ENCODE results near the gene PCP2.

PCP2 gene

DNA sequence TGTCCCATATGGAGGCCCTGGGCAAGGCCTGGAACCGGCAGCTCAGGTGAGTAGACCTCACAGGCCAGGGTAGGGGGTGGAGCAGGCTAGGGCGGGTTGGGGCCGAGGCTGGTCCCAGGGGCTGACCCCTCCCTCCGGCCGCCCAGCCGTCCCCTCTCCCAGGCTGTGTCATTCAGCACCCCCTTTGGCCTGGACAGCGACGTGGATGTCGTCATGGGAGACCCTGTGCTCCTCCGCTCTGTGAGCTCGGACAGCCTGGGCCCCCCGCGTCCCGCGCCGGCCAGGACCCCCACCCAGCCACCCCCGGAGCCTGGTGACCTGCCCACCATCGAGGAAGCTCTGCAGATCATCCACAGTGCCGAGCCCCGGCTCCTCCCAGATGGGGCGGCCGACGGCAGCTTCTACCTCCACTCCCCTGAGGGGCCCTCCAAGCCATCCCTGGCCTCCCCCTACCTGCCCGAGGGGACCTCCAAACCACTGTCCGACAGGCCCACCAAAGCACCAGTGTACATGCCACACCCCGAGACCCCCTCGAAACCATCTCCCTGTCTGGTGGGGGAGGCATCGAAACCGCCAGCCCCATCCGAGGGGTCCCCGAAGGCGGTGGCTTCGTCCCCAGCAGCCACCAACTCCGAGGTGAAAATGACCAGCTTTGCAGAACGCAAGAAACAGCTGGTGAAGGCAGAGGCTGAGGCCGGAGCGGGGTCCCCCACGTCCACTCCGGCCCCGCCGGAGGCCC lies 21.8 kb downstream of the PCP2 start:
- H3K9ac ChIP-seq (ENCODE audit: low read length) = no peak overlapping the region
- H3K4me1 ChIP-seq (ENCODE audit: control insufficient read depth, low read depth, low read length) = no peaks in the 10 kb centered on the region
- H3K4me3 ChIP-seq (ENCODE audit: low read length) = no peak overlapping the region
- H3K27ac ChIP-seq (ENCODE audit: low read length) = no peak overlapping the region
- H3K9me3 ChIP-seq (ENCODE audit: control insufficient read depth, low read depth, low read length) = no peaks in the 10 kb centered on the region
- peaks cover 5% of the 10 kb centered on the region for H3K36me3 ChIP-seq (ENCODE audit: control insufficient read depth, low read depth, low read length)
- H3K27me3 ChIP-seq (ENCODE audit: control insufficient read depth, insufficient read depth, low read length) = no peaks in the 10 kb centered on the region

DNA sequence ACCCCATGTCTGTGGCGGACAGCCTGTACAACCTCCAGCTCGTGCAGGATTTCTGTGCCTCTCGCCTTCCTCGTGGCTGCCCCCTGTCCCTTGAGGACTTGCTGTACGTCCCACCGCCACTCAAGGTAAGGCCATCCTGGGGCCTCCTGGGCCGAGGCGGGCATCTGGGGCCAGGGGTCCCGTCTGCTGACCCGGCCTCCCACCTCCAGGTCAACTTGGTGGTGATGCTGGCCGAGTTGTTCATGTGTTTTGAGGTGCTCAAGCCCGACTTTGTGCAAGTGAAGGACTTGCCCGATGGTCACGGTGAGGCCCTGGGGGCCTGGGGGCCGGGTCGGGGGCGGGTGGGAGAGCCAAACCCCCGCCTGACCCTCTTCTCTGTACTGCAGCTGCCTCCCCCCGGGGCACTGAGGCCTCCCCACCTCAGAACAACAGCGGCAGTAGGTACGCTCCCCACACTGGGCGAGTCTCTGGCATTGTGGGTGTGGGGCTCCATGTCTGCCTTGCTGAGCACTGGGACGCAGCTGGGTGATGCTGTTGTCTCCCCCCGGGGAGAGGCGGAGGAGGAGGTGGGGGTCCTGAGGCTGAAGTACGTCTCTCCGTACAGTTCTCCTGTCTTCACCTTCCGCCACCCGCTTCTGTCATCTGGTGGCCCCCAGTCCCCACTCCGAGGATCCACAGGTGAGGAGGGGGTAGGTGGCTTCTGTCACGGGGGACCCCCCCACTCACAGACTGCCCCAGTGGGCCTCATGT lies 22.9 kb downstream of the PCP2 start:
- Histone ChIP-seq H3K9ac (ENCODE audit: low read length) (no peak overlapping the region), H3K36me3 (ENCODE audit: control insufficient read depth, low read depth, low read length) (peaks cover 5% of the 10 kb centered on the region), H3K4me1 (ENCODE audit: control insufficient read depth, low read depth, low read length) (no peaks in the 10 kb centered on the region), H3K27me3 (ENCODE audit: control insufficient read depth, insufficient read depth, low read length) (no peaks in the 10 kb centered on the region), H3K27ac (ENCODE audit: low read length) (no peak overlapping the region), H3K9me3 (ENCODE audit: control insufficient read depth, low read depth, low read length) (no peaks in the 10 kb centered on the region), H3K4me3 (ENCODE audit: low read length) (no peak overlapping the region)

DNA sequence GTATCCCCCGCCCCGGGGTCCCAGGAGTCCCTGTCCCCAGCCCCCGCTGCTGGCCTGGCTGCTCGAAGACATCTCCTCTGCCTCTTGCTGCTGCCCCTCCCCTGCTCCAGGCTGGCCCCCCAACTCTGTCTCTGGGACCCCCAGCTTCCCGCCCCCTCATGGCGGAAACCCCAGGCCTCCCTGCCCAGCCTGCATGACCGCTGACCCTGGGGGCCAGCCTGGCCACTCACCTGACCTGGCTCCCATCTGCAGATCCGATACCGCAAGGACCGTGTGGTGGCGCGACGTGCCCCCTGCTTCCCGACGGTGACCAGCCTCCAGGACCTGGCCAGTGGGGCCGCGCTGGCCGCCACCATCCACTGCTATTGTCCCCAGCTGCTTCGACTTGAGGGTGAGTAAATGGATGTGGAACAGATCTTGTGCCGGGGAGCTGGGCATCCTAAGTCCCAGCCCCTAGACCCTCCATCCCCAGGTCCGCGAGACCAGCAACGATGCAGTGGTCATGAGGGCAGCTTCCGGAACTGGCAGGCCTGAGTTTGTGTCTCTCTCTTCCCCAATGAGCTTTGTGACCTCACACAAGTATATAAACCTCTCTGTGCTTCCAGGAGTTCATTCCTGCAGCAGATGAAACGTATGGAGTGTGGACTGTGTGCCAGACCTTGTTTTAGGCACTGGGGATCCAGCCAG lies 25.5 kb downstream of the PCP2 start:
- H3K27me3 ChIP-seq (ENCODE audit: control insufficient read depth, insufficient read depth, low read length) = no peaks in the 10 kb centered on the region
- no peak overlapping the region for H3K4me3 ChIP-seq (ENCODE audit: low read length)
- H3K36me3 ChIP-seq (ENCODE audit: control insufficient read depth, low read depth, low read length) = peaks cover 5% of the 10 kb centered on the region
- H3K9ac ChIP-seq (ENCODE audit: low read length) = no peak overlapping the region
- H3K9me3 ChIP-seq (ENCODE audit: control insufficient read depth, low read depth, low read length) = no peaks in the 10 kb centered on the region
- H3K4me1 ChIP-seq (ENCODE audit: control insufficient read depth, low read depth, low read length) = no peaks in the 10 kb centered on the region
- no peak overlapping the region for H3K27ac ChIP-seq (ENCODE audit: low read length)

- Histone ChIP-seq H3K4me1 (ENCODE audit: control insufficient read depth, low read depth, low read length) (no peaks in the 10 kb centered on the region), H3K9ac (ENCODE audit: low read length) (no peak overlapping the region)
Measured at GRCh38 chr19:7607212-7607873, 26.2 kb downstream of the PCP2 start.

DNA sequence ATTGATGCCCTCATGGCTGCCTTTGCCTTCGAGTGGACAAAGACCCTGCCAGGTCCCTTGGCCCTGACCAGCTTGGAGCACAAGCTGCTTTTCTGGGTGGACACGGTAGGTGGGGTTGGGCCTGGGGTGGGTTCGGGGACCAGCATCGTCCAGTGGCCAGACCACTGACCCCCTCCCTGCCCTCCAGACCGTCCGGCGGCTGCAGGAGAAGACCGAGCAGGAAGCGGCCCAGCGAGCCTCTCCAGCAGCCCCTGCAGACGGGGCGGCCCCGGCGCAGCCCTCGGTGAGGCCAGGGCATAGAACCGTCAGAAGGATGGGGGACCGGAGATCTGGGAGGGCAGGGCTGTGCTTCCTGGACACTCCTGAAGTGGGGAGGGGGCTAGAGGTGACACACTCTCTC lies 27.2 kb downstream of the PCP2 start:
- no peaks in the 10 kb centered on the region for H3K9me3 ChIP-seq (ENCODE audit: control insufficient read depth, low read depth, low read length)
- no peaks in the 10 kb centered on the region for H3K4me1 ChIP-seq (ENCODE audit: control insufficient read depth, low read depth, low read length)
- H3K27me3 ChIP-seq (ENCODE audit: control insufficient read depth, insufficient read depth, low read length) = no peaks in the 10 kb centered on the region
- no peak overlapping the region for H3K9ac ChIP-seq (ENCODE audit: low read length)
- H3K27ac ChIP-seq (ENCODE audit: low read length) = no peak overlapping the region
- no peak overlapping the region for H3K4me3 ChIP-seq (ENCODE audit: low read length)
- H3K36me3 ChIP-seq (ENCODE audit: control insufficient read depth, low read depth, low read length) = peaks cover 5% of the 10 kb centered on the region

More at GRCh38 chr19:7607212-7607873, 26.2 kb downstream of the PCP2 start:
- Histone ChIP-seq H3K9me3 (ENCODE audit: control insufficient read depth, low read depth, low read length) (no peaks in the 10 kb centered on the region), H3K4me3 (ENCODE audit: low read length) (no peak overlapping the region), H3K27me3 (ENCODE audit: control insufficient read depth, insufficient read depth, low read length) (no peaks in the 10 kb centered on the region), H3K27ac (ENCODE audit: low read length) (no peak overlapping the region), H3K36me3 (ENCODE audit: control insufficient read depth, low read depth, low read length) (peaks cover 5% of the 10 kb centered on the region)

DNA sequence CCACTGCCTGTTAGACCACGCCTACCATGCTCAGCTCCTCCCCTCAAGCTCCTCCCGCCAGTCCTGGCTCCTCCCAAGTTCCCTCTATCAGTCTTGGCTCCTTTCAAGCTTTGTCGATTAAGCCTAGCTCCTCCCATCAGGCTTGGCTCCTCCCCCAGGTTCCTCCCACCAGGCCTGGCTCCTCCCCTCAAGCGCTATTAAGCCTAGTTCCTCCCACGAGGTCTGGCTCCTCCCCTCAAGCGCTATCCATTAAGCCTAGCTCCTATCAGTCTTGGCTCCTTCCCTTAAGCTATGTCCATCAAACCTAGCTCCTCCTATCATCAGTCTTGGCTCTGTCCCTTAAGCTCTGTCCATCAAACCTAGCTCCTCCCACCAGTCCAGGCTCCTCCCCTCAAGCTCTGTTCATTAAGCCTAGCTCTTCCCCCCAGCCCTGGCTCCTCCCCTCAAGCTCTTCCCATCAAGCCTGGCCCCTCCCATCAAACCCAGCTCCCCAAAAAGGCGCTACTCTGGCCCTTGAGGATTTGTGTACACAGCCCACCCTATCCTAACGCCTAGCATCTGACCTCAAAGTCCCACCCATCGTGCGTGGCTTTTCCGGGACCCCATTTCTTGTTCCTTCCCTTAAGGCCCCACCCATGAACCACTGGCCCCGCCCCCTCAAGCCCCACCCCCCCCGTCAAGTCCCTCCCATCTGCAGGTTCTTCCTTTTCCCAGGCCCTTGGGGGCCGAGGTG lies 27.9 kb downstream of the PCP2 start:
- Histone ChIP-seq H3K4me1 (ENCODE audit: control insufficient read depth, low read depth, low read length) (no peaks in the 10 kb centered on the region), H3K36me3 (ENCODE audit: control insufficient read depth, low read depth, low read length) (peaks cover 5% of the 10 kb centered on the region), H3K27ac (ENCODE audit: low read length) (no peak overlapping the region), H3K9ac (ENCODE audit: low read length) (no peak overlapping the region), H3K9me3 (ENCODE audit: control insufficient read depth, low read depth, low read length) (no peaks in the 10 kb centered on the region), H3K27me3 (ENCODE audit: control insufficient read depth, insufficient read depth, low read length) (no peaks in the 10 kb centered on the region), H3K4me3 (ENCODE audit: low read length) (no peak overlapping the region)

GRCh38 chr19:7603919-7604318 lies 29.6 kb downstream of the PCP2 start:
- Histone ChIP-seq H3K36me3 (ENCODE audit: control insufficient read depth, low read depth, low read length) (peaks cover 5% of the 10 kb centered on the region), H3K4me3 (ENCODE audit: low read length) (no peak overlapping the region), H3K27me3 (ENCODE audit: control insufficient read depth, insufficient read depth, low read length) (no peaks in the 10 kb centered on the region)

GRCh38 chr19:7602935-7603497 lies 30.5 kb downstream of the PCP2 start:
- H3K27me3 ChIP-seq (ENCODE audit: control insufficient read depth, insufficient read depth, low read length) = no peaks in the 10 kb centered on the region
- no peaks in the 10 kb centered on the region for H3K4me1 ChIP-seq (ENCODE audit: control insufficient read depth, low read depth, low read length)
- H3K9me3 ChIP-seq (ENCODE audit: control insufficient read depth, low read depth, low read length) = no peaks in the 10 kb centered on the region
- H3K4me3 ChIP-seq (ENCODE audit: low read length) = no peak overlapping the region
- H3K27ac ChIP-seq (ENCODE audit: low read length) = no peak overlapping the region
- no peak overlapping the region for H3K9ac ChIP-seq (ENCODE audit: low read length)
- peaks cover under 1% of the 10 kb centered on the region for H3K36me3 ChIP-seq (ENCODE audit: control insufficient read depth, low read depth, low read length)

More at GRCh38 chr19:7603919-7604318, 29.6 kb downstream of the PCP2 start:
- no peaks in the 10 kb centered on the region for H3K9me3 ChIP-seq (ENCODE audit: control insufficient read depth, low read depth, low read length)
- no peak overlapping the region for H3K9ac ChIP-seq (ENCODE audit: low read length)
- no peaks in the 10 kb centered on the region for H3K4me1 ChIP-seq (ENCODE audit: control insufficient read depth, low read depth, low read length)
- no peak overlapping the region for H3K27ac ChIP-seq (ENCODE audit: low read length)

DNA sequence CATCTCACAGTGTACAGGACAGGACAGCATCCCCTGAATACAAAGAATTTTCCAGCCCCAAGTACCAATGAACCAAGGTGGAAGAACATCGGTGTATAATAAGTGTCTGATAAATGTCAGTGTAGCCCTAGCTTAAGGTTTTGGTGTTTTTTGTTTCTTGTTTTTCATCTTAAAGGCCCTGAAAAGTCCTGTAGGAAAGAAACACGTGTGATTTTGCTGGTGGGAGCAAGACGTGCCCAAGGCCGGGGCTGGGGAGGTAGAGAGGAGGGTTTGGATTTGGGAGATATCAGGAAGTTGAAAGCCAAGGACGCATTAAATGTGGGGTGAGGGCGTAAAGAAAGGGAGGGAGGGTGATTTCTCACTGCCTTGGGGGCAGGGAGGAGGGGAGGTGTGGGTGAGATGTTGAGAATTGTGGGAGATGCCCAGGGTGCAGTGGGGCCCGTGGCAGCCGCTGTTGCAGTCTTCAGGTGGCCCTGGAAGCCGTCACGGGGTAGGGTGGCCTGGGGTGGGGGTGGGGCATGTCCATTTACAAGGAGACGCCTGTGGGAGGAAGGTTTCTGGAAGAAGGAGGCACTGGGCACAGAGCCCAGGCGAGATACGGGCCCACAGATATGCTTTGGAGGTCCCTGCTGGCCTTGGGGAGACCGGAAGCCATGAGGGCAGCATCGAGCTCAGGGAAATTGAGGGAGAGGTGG lies 31.1 kb downstream of the PCP2 start:
- Histone ChIP-seq H3K9ac (ENCODE audit: low read length) (no peak overlapping the region), H3K27ac (ENCODE audit: low read length) (no peak overlapping the region), H3K4me3 (ENCODE audit: low read length) (no peak overlapping the region), H3K4me1 (ENCODE audit: control insufficient read depth, low read depth, low read length) (no peaks in the 10 kb centered on the region), H3K36me3 (ENCODE audit: control insufficient read depth, low read depth, low read length) (no peaks in the 10 kb centered on the region), H3K27me3 (ENCODE audit: control insufficient read depth, insufficient read depth, low read length) (peaks cover 2% of the 10 kb centered on the region), H3K9me3 (ENCODE audit: control insufficient read depth, low read depth, low read length) (no peaks in the 10 kb centered on the region)

DNA sequence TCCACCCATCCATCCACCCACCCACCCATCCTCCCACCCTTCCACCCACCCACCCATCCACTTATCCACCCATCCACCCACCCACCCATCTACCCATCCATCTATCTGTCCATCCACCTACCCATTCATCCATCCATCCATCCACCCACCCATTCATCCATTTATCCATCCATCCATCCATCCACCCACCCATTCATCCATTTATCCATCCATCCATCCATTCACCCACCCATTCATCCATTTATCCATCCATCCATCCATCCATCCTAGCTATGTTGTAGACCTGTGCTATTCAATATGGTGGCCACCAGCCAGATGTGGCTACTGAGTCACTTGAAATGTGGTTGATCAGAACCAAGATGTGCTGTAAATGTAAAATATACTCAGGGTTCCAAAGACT lies 32.8 kb downstream of the PCP2 start:
- H3K27me3 ChIP-seq (ENCODE audit: control insufficient read depth, insufficient read depth, low read length) = peaks cover 12% of the 10 kb centered on the region
- no peak overlapping the region for H3K4me3 ChIP-seq (ENCODE audit: low read length)
- peaks cover 4% of the 10 kb centered on the region for H3K4me1 ChIP-seq (ENCODE audit: control insufficient read depth, low read depth, low read length)

More for the DNA sequence above, 32.8 kb downstream of the PCP2 start:
- Histone ChIP-seq H3K9me3 (ENCODE audit: control insufficient read depth, low read depth, low read length) (no peaks in the 10 kb centered on the region), H3K27ac (ENCODE audit: low read length) (no peak overlapping the region), H3K9ac (ENCODE audit: low read length) (no peak overlapping the region), H3K36me3 (ENCODE audit: control insufficient read depth, low read depth, low read length) (no peaks in the 10 kb centered on the region)
